ENCODE results near the gene CERS2.
A peak's percentile ranks its signal among the peaks of the same experiment; 100 is the strongest.

The CERS2 gene

GRCh38 chr1:150974580-150975478, at the start of gene CERS2:
TSS of gene CERS2 (minus strand) at chr1:150974835. CDS start at chr1:150969090, 5,745 bp downstream.
- DNase-seq = peak; percentile 90

- DNase-seq = no peak
Observed at GRCh38 chr1:151013518-151013917, 38.9 kb upstream of the CERS2 start.

- no peak for DNase-seq
Observed at GRCh38 chr1:151012684-151013471, 38.2 kb upstream of the CERS2 start.

GRCh38 chr1:151011154-151011850, 36.7 kb upstream of the CERS2 start:
- DNase-seq = no peak

- DNase-seq = no peak
Observed at GRCh38 chr1:151010346-151010726, 35.7 kb upstream of the CERS2 start.

- no peak for DNase-seq
Observed at GRCh38 chr1:151009674-151010345, 35.2 kb upstream of the CERS2 start.

GRCh38 chr1:151009206-151009587, 34.6 kb upstream of the CERS2 start:
- DNase-seq = no peak

- DNase-seq = peak; percentile 97
Observed at GRCh38 chr1:151008244-151009205, 33.9 kb upstream of the CERS2 start, which contains the start of gene PRUNE1. TSS of gene PRUNE1 (plus strand) at chr1:151008449. CDS start at chr1:151008633, 184 bp downstream.

- no peak for DNase-seq
Observed at GRCh38 chr1:151007853-151008243, 33.2 kb upstream of the CERS2 start.

GRCh38 chr1:151006327-151007052, 31.9 kb upstream of the CERS2 start, which contains the start of gene MINDY1:
TSS of gene MINDY1 (minus strand) at chr1:151006902. CDS start at chr1:151002617, 4,285 bp downstream.
- DNase-seq = peak; percentile 84

GRCh38 chr1:151005729-151006319, 31.2 kb upstream of the CERS2 start:
- no peak for DNase-seq

GRCh38 chr1:151003180-151003579, 28.5 kb upstream of the CERS2 start:
- no peak for DNase-seq

- DNase-seq = no peak
Observed at GRCh38 chr1:151002611-151003010, 28.0 kb upstream of the CERS2 start.

GRCh38 chr1:151002051-151002450, 27.4 kb upstream of the CERS2 start:
- DNase-seq = no peak

- no peak for DNase-seq
Observed at GRCh38 chr1:151001602-151002001, 27.0 kb upstream of the CERS2 start.

GRCh38 chr1:151000408-151000807, 25.8 kb upstream of the CERS2 start:
- no peak for DNase-seq

- no peak for DNase-seq
Observed at GRCh38 chr1:150999926-151000325, 25.3 kb upstream of the CERS2 start.

- no peak for DNase-seq
Observed at GRCh38 chr1:150999051-150999674, 24.5 kb upstream of the CERS2 start.

- no peak for DNase-seq
Observed at GRCh38 chr1:150997949-150998348, 23.3 kb upstream of the CERS2 start.
